GM19324 (cell line): ENCODE results near the gene C11orf86.
"Not testable (repeated sequence)": the region's sequence is repeated elsewhere in the genome, so short reads cannot be mapped to it uniquely, and the experiment has no call there.

Source experiments
- ATAC-seq: cut with Tn5 transposase; IDR thresholded peaks from one replicate; pipeline ENCODE4 v1.9.1; 2021; ENCODE audit warnings: mild to moderate bottlenecking, moderate library complexity; ENCODE audit not compliant: unreplicated experiment, low FRiP score

The C11orf86 gene

GRCh38 chr11:66987924-66988637, 13.0 kb downstream of the C11orf86 start:
- no peak for ATAC-seq

- not testable (repeated sequence) for ATAC-seq
These were observed 13.6 kb downstream of the C11orf86 start for GRCh38 chr11:66988741-66989140.

- ATAC-seq: not testable (repeated sequence)
These were observed 14.3 kb downstream of the C11orf86 start for GRCh38 chr11:66989360-66989759.

GRCh38 chr11:66992041-66992440, 16.9 kb downstream of the C11orf86 start:
- no peak for ATAC-seq

- ATAC-seq: no peak
These were observed 21.6 kb downstream of the C11orf86 start for GRCh38 chr11:66996609-66997273.

GRCh38 chr11:66999555-66999954, 24.5 kb downstream of the C11orf86 start:
- no peak for ATAC-seq

GRCh38 chr11:67001332-67001731, 26.2 kb downstream of the C11orf86 start:
- ATAC-seq: no peak

GRCh38 chr11:67002297-67002913, 27.3 kb downstream of the C11orf86 start:
- ATAC-seq: no peak

- ATAC-seq: no peak
These were observed 27.9 kb downstream of the C11orf86 start for GRCh38 chr11:67002921-67003411.

- ATAC-seq: not testable (repeated sequence)
These were observed 30.1 kb downstream of the C11orf86 start for GRCh38 chr11:67005200-67005599.

GRCh38 chr11:67006029-67006884, 31.2 kb downstream of the C11orf86 start:
- no peak for ATAC-seq

GRCh38 chr11:67007126-67007525, 32.0 kb downstream of the C11orf86 start:
- no peak for ATAC-seq

GRCh38 chr11:67010296-67010905, 35.3 kb downstream of the C11orf86 start:
- no peak for ATAC-seq

GRCh38 chr11:67013511-67014045, 38.5 kb downstream of the C11orf86 start:
- no peak for ATAC-seq

GRCh38 chr11:67014343-67014742, 39.2 kb downstream of the C11orf86 start:
- no peak for ATAC-seq

GRCh38 chr11:67015048-67015447, 39.9 kb downstream of the C11orf86 start:
- ATAC-seq: no peak

- ATAC-seq: no peak
These were observed 41.4 kb downstream of the C11orf86 start for GRCh38 chr11:67016550-67016949.

GRCh38 chr11:67020949-67021348, 45.8 kb downstream of the C11orf86 start:
- ATAC-seq: no peak

- ATAC-seq: no peak
These were observed 47.3 kb downstream of the C11orf86 start for GRCh38 chr11:67022341-67022933.
